GM18951 (cell line): ENCODE data around the gene MRPL50.

Experiments used
- POLR2A ChIP-seq: IDR thresholded peaks from 4 replicates; pipeline ENCODE4 v1.6.1; 2011; ENCODE audit warnings: mild to moderate bottlenecking; ENCODE audit not compliant: insufficient read length, insufficient read depth; ENCODE audit errors: extremely low read depth
- in situ Hi-C: fragments of 300-500 bp; cut with MboI; formaldehyde crosslinking; loops from one replicate; pipeline ENCODE4 v1.12.0; 2022; ENCODE audit warnings: low sequenced_read_pairs, mixed read lengths, inconsistent platforms; ENCODE audit not compliant: unreplicated experiment

Gene MRPL50

DNA sequence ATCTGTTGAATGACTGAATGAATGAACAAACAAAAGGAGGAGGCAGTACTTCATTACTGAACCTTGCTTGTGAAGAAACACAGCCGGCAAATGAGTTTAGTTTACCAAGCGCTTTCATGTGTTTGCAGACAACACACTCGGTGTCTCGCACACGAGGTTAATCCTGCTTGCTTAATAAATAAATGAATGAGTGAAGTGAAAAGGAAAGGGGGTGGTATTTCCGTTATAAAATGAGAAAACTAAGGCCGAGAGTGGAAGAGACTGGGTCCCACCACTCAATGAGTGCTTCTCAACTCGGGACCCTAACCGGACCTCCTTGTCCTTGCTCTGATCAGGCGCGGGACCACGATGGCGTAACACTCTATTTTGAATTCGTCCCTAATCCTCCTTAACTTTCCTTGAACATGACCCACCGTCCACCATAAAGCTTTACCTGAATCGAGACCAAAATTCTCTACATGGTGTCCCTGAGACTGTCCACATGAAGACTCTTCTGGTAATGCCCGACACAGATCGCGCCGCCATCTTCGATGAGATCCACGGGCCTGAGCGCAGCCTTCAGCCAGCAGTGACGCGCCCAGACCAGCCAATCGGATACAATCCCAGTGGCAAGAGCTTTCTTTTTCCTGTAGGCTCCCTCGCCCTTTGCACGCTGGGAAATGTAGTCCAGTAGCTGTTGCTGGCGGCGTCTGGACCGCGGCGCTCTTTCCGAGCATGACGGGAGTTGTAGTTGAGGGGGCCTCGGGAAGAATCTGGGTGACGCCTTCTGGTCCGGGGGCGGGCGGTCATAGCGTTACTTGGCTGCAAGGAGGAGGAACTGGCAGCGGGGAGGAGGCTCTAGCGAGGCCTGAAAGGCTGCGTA is at the start of gene MRPL50, which contains the start of gene ZNF189:
TSS of gene MRPL50 (minus strand) at position 551 of the 862 bp plus-strand sequence. CDS start at position 525, 26 bp downstream.
TSS of gene ZNF189 (plus strand) at position 784 of the 862 bp plus-strand sequence. CDS start 306 bp downstream, outside the sequence.
- peak; percentile 87 for TF ChIP-seq POLR2A
- in situ Hi-C loops, result no loop called here

DNA sequence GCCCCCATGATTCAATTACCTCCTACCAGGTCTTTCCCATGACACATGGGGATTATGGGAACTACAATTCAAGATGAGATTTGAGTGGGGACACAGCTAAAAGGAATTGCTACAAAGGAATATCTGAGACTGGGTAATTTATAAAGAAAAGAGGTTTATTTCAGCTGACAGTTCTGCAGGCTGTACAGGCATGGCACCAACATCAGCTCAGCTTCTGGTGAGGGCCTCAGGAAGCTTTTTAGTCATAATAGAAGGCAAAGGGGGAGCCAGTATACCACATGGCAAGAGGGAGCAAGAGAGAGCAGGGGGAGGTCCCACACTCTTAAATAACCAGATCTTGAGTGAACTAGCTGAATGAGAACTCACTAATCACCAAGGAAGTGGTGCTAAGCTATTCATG is 48.3 kb upstream of the MRPL50 start:
- in situ Hi-C loops, result loop anchor here (5.0 kb wide), 1 partner anchor 71 kb away; no protein-coding TSS in a partner anchor
- TF ChIP-seq POLR2A, result no peak

DNA sequence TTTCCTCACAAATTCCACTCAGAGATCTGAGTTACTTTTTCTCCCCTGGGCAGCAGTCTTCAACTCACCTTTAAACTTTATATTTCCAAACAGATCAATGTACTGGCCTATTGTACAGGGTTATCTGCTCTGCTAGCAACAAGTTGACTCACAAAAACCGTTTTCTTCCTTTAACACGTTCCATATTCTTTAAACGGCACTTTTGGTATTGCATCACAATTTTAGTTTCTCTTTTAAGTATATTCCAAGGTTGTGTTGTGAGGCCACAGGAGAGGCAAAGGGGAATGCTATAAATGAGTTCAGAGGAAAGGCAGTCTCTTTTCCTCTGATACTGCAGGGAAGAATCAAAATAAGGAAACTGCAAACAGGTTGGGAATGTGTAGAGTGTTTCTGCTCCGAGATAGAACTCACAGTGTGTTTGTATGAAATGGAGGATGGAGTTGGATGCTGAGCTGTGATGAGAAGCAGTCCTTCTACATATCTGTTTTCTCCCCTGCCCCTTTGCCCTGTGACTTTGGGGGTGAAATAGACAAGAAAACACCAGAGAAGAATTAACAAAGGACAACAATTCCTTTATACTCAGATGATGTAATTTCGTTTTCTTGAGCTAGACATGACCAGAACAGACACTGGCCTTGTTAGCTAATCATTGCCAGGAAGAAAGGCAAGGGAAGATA is 47.1 kb upstream of the MRPL50 start:
- no peak for TF ChIP-seq POLR2A
- in situ Hi-C loops, result loop anchor here (5.0 kb wide), 1 partner anchor 72 kb away; no protein-coding TSS in a partner anchor

DNA sequence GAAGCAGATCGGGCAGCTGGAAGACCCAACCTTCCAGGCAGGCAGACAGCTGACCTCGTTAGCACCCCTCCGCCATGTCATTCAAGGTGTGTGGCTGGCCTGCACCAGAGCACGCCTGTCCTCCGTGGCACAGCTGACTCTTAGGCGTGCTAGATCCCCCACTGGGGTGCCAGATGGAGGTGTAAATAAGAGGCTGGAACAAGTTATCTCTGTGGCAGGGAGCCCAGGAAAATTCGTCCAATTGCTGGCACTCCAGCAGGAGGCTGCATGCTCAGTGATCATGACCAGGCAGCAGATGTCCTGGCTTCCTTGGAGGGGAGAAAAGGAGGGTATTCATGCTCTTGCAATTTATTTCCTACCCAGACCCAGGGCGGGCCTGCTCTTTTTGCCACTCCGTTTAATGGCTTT is 45.0 kb upstream of the MRPL50 start:
- TF ChIP-seq POLR2A, result no peak
- in situ Hi-C loops, result no loop called here

DNA sequence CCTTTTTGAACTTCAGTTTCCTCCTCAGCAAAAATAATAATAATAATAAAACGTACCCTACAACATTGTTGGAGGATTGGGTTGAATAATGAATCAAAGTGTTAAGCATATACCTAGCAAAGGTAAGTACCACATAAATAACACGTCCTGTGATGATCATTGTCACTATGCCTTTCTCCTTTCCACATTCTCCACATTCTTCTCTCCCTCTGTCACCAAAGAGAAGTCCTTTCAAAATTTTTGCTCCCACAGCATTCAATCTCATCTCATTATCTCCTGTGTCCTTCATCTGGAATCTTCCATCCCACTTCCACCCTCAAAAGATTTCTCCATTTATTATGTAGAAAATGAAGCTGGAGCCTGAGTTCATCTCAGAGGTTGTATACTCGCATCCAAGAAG is 44.3 kb upstream of the MRPL50 start:
- no peak for TF ChIP-seq POLR2A
- in situ Hi-C loops, result no loop called here

DNA sequence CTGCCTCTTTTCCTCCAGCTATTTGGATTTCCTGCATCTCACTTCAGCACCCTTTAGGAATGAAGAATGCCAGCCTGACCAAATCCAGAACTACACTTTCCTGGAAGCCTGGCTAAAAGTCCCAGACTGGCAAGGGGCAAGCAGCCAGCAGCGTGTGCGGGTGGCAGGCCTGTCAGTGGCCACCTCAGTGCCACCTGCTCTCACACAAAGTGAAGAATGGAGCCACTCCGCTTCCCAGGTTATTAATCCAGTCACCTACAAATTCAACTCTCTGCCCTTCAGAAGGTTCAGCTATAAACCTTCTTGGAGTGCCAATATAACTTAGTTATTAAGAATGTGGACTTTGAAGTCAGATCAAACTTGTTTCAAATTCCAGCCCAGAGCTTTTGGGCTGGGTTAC is 43.9 kb upstream of the MRPL50 start:
- in situ Hi-C loops, result no loop called here
- TF ChIP-seq POLR2A, result no peak

DNA sequence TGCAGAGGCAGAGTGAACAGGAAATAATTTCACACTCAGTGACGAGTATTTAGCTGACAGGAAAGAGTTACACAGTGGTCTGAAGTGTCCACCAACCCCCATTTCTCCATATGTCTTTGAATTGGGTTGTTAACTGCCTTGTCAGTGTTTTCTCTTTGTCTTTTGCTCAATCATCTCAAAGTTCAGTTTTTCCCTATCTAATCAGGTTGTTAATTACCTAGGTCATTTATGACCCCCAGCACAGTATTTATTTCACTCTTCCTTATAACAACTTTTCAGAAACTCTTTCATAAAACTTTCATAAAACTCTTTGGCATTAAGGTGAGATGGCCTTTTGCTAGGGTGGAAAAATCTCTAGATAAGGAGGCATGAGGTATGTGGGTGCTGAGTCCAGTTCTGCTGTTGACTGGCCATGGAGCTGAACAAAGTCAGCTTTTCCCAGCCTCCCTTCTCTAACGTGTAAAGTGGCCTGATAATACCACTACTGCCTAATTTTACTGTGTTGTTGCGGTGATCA is 42.4 kb upstream of the MRPL50 start:
- in situ Hi-C loops, result no loop called here
- TF ChIP-seq POLR2A, result no peak

DNA sequence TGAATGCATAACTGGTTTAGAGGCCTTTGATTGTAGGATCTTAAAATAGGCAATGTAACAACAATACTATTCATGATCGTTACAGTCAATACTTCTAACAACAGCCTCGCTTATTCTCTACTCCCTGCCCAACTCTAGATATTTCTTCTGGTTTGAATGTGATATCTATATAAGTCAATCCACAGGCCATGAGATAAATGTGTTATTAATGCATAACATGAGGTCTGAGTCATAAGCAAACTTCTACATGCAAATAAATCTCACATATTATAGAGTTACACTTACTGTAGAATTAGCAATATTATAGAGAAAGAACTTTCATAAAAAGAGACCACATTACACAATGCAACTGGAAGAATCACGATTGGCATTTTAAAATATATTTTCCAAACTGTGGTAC is 40.1 kb upstream of the MRPL50 start:
- in situ Hi-C loops, result no loop called here
- TF ChIP-seq POLR2A, result no peak

DNA sequence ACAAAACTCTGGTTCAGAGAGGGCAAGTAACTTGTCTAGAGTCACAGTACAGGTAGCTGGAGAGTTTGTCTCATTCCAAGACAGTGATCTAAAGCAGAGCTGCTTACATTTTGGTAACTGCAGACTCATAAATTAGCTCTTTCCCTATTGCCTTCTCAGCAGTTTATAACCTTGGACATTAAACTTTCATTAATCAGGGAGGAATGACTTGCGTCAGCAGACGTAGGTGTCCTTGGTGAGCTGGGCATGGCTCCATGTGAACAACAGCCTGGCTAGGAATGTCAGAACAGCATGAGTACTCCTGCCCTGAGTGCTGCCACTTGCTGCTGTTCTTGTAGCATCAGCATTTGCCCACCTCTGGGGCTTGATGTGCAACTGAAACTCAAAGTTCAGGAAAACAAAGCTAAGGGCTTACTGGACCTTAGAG is 39.4 kb upstream of the MRPL50 start:
- TF ChIP-seq POLR2A, result no peak

DNA sequence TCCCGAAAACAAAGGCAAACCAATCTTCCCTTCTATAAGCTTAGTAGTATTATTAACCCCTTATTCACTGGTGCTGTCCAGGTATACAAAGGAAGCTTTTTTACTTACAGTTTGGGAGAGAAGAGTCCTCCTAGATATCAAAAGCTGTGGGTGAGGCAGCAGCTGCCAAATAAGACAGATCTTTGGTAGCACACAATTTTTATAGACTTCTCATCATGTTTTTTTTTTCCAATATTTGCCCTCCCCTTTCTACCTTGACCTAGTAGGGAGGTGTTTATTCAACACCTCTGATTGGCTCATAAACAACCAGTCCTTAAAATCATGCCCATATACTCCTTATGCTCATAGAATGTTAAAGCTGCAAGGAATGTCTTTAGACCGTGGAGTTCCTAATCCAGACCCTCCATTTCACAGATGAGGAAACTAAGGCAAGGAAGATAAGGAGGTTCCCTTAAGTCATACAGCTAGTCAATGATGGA is 37.2 kb upstream of the MRPL50 start, which contains the start of gene ALDOB:
TSS of gene ALDOB (minus strand) at position 174 of the 479 bp plus-strand sequence. CDS start 4,887 bp downstream, outside the sequence.
- TF ChIP-seq POLR2A, result no peak

More for the DNA sequence above, 39.4 kb upstream of the MRPL50 start:
- in situ Hi-C loops, result no loop called here

DNA sequence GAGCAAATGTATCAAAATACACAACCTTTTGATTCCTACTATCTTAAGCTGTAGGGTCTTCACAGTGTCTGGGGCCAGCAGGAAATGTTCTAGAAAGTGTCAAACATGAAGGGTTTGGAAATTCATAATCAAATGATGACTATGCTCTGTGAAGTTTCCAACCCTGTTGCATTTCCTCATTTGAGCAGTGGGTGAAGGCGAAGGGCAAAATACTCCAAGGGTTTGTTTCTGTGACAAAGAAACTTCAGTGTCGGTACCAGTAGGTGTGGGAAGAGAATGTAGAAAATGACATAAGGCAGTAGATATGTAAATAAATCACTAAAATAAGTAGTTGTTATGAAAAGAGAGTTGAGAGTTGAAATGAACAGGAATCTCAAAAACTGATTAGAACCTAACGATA is 36.6 kb upstream of the MRPL50 start:
- no peak for TF ChIP-seq POLR2A
- in situ Hi-C loops, result no loop called here

More for the DNA sequence above, 37.2 kb upstream of the MRPL50 start, which contains the start of gene ALDOB:
- in situ Hi-C loops, result no loop called here

DNA sequence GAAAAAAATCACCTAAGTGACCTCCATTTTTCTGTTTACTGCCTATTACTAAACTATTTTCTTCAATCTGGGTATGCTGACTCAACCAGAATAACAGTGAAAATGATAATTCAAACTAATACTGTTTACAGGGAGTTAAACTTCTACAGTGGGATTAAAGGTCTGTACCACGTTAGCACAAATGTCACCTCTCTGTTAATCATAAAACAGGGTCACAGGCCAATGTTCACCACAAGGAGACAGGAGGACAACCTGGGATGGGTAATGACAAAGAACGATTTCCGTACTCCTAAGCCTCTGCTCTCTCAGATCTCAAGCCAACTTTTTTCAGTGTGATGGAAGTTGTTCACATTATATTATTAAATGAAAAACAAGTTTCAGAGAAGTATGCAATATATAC is 34.8 kb upstream of the MRPL50 start:
- no peak for TF ChIP-seq POLR2A
- in situ Hi-C loops, result no loop called here

DNA sequence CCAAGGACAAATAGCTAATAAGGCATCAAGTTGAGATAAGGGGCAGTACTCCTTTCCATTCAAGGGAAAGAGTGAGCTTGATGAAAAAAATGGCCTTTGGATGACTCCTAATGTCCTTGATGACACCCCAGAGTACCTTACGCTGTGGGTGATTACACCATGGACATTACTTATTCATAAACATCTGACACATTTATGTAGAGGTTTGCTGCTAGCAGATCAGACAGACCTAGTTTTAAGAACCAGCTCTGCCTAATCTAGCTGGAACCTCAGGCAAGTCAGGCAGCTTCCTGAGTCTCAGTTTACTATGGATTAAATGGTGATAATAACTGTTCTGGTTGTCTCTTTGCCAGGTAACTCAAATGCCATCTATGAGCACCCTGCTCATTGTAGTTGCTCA is 34.3 kb upstream of the MRPL50 start:
- TF ChIP-seq POLR2A, result no peak
- in situ Hi-C loops, result no loop called here

DNA sequence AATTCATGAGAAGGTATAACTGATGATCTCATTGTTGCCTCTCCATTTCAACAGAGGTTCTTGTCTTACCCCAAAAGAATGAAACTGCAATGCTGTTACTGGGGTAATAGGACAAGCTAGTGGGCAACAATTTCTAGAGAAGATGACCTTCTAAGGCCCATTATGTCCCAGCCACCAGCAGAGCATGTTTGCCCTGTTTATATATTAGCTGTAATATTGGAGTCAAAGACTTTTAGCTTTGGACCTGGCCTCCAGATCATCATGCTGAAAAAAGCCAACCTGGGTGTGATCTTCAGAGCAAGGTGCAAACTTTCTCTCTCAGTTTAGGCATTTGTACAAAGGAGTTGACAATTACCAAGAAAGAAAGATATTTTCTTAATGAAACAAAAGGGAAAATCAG is 33.8 kb upstream of the MRPL50 start:
- in situ Hi-C loops, result no loop called here
- TF ChIP-seq POLR2A, result no peak

DNA sequence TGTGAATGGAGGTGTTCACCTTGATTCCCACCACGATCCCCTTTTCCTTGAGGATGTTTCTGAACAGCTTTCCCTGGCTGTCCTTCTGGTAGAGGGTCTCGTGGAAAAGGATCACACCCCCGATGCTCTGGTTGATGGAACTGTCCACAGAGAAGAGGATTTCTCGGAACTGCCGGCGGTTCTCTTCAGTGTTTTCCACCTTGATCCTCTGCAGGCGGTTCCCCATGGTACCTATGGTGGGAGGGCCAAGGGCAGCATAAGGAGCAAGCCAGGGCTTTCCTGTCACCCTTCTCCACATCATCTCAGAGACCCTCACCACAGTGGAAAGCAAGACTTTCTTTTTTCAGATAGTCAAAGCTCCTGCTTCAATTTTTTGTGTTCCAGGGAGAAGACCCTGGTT is 31.3 kb upstream of the MRPL50 start:
- no peak for TF ChIP-seq POLR2A

More for the DNA sequence above, 31.3 kb upstream of the MRPL50 start:
- in situ Hi-C loops, result no loop called here
